CD4-positive, alpha-beta T cell treated with Interleukin-6 at 100 ng/mL for 8 hours (primary cell): ENCODE measurements around the gene ZBED4.

ENCODE experiments used
- DNase-seq: peaks from one replicate; pipeline ENCODE4 v3.0.0-alpha.2; 2020; ENCODE audit warnings: mixed read lengths, low spot score

ZBED4 gene

GRCh38 chr22:49900441-49901230 lies 47.0 kb downstream of the ZBED4 start:
- no peak for DNase-seq

- DNase-seq = no peak
These were observed 47.8 kb downstream of the ZBED4 start for GRCh38 chr22:49901457-49901856.

GRCh38 chr22:49903322-49904039 lies 49.8 kb downstream of the ZBED4 start:
- no peak for DNase-seq

- DNase-seq = no peak
These were observed 50.4 kb downstream of the ZBED4 start for GRCh38 chr22:49904040-49904369.

GRCh38 chr22:49905465-49905864 lies 51.8 kb downstream of the ZBED4 start:
- no peak for DNase-seq

GRCh38 chr22:49906071-49906798 lies 52.6 kb downstream of the ZBED4 start:
- no peak for DNase-seq

GRCh38 chr22:49906799-49907290 lies 53.2 kb downstream of the ZBED4 start:
- no peak for DNase-seq

GRCh38 chr22:49907807-49908206 lies 54.2 kb downstream of the ZBED4 start:
- DNase-seq = no peak

GRCh38 chr22:49909476-49910205 lies 56.0 kb downstream of the ZBED4 start:
- no peak for DNase-seq

- no peak for DNase-seq
These were observed 56.8 kb downstream of the ZBED4 start for GRCh38 chr22:49910229-49911155.

- DNase-seq = no peak
These were observed 58.4 kb downstream of the ZBED4 start for GRCh38 chr22:49911881-49912625.

- no peak for DNase-seq
These were observed 59.4 kb downstream of the ZBED4 start for GRCh38 chr22:49913026-49913425.

GRCh38 chr22:49913446-49913845 lies 59.8 kb downstream of the ZBED4 start:
- DNase-seq = no peak

GRCh38 chr22:49914256-49914655 lies 60.6 kb downstream of the ZBED4 start:
- DNase-seq = no peak

GRCh38 chr22:49915610-49916009 lies 62.0 kb downstream of the ZBED4 start:
- no peak for DNase-seq

- no peak for DNase-seq
These were observed 63.2 kb downstream of the ZBED4 start for GRCh38 chr22:49916831-49917230.

GRCh38 chr22:49917974-49918910 lies 64.6 kb downstream of the ZBED4 start, which contains the start of the genes ALG12 and CRELD2:
TSS of gene ALG12 (minus strand) at chr22:49918438. CDS start at chr22:49913765, 4,673 bp downstream.
TSS of gene CRELD2 (plus strand) at chr22:49918634. CDS start at chr22:49918770, 136 bp downstream.
- DNase-seq = peak; percentile 96

GRCh38 chr22:49918911-49919881 lies 65.6 kb downstream of the ZBED4 start:
- DNase-seq = no peak
